IMR-90 (cell line): ENCODE data around the gene ME3. TPM values are rescaled to one million over a fixed set of nuclear protein-coding genes. Genes with fewer than 3 reads are reported as not detected.

ENCODE experiments used
- ATAC-seq: fragments of 200-7000 bp; cut with Tn5 transposase; 2 replicates; pipeline ENCODE4 v1.9.1; 2020; ENCODE audit warnings: low read depth, mild to moderate bottlenecking, moderate library complexity
- BruUV-seq: library from RNA; stranded (reverse); fragments of 400-500 nt; replicated peaks from 2 replicates; lab custom pipeline; 2021; lab: Mats Ljungman, UMichigan
- CTCF ChIA-PET: fragments of 300-600 bp; formaldehyde crosslinking; extraction: SDS; loops from one replicate; lab custom pipeline; 2021; ENCODE audit warnings: antibody characterized with exemption; lab: Yijun Ruan, JAX
- POLR2A ChIA-PET: fragments of 300-600 bp; sonication (Branson Sonifier 250); formaldehyde crosslinking; loops from one replicate; lab custom pipeline; 2022; ENCODE audit warnings: antibody characterized with exemption; ENCODE audit not compliant: unreplicated experiment; lab: Charles Lee
- DNase-seq: peaks from one replicate; pipeline ENCODE4 v3.0.0; 2013
- H2AFZ ChIP-seq: replicated peaks from 2 replicates; pipeline ENCODE3; 2013; ENCODE audit warnings: low read length, mild to moderate bottlenecking; ENCODE audit not compliant: poor library complexity
- H2AK5ac ChIP-seq: 2 replicates; pipeline ENCODE4 v1.6.1; 2013; ENCODE audit warnings: low read depth, low read length, inconsistent platforms
- H2AK9ac ChIP-seq: replicated peaks from 2 replicates; pipeline ENCODE3; 2013; ENCODE audit warnings: mild to moderate bottlenecking, low read depth, low read length, moderate library complexity; ENCODE audit not compliant: poor library complexity
- H2BK120ac ChIP-seq: 2 replicates; pipeline ENCODE4 v1.6.1; 2013; ENCODE audit warnings: low read depth, low read length, inconsistent platforms
- H2BK15ac ChIP-seq: 3 replicates; pipeline ENCODE4 v1.6.1; 2013; ENCODE audit warnings: low read depth, low read length, inconsistent platforms
- H2BK20ac ChIP-seq: 2 replicates; pipeline ENCODE4 v1.6.1; 2013; ENCODE audit warnings: low read depth, mild to moderate bottlenecking, inconsistent platforms, low read length, moderate library complexity
- H2BK5ac ChIP-seq: 2 replicates; pipeline ENCODE4 v1.6.1; 2013; ENCODE audit warnings: mild to moderate bottlenecking, low read depth, low read length, inconsistent platforms; ENCODE audit not compliant: poor library complexity, severe bottlenecking
- H3K14ac ChIP-seq: replicated peaks from 2 replicates; pipeline ENCODE4 v1.6.1; 2013; ENCODE audit warnings: low read depth, low read length, inconsistent platforms
- H3K18ac ChIP-seq: 2 replicates; pipeline ENCODE4 v1.6.1; 2013; ENCODE audit warnings: low read depth, low read length, control low read depth
- H3K23ac ChIP-seq: 2 replicates; pipeline ENCODE4 v1.6.1; 2013; ENCODE audit warnings: low read depth, low read length, inconsistent platforms
- H3K27ac ChIP-seq: 2 replicates; pipeline ENCODE4 v1.5.1; 2013; ENCODE audit warnings: mild to moderate bottlenecking, control low read depth, low read length; ENCODE audit not compliant: insufficient read depth
- H3K27me3 ChIP-seq: 2 replicates; pipeline ENCODE4 v1.6.1; 2013; ENCODE audit warnings: low read length; ENCODE audit not compliant: control insufficient read depth, insufficient read depth
- H3K36me3 ChIP-seq: 2 replicates; pipeline ENCODE4 v1.6.1; 2013; ENCODE audit warnings: low read length, mixed read lengths; ENCODE audit not compliant: control insufficient read depth, insufficient read depth
- H3K4ac ChIP-seq: 2 replicates; pipeline ENCODE4 v1.6.1; 2013; ENCODE audit warnings: low read depth, low read length, inconsistent platforms
- H3K4me1 ChIP-seq: 2 replicates; pipeline ENCODE4 v1.6.1; 2013; ENCODE audit warnings: low read length, mixed read lengths; ENCODE audit not compliant: control insufficient read depth, insufficient read depth
- H3K4me2 ChIP-seq: 2 replicates; pipeline ENCODE4 v1.6.1; 2013; ENCODE audit warnings: low read depth, mild to moderate bottlenecking, control low read depth, low read length, moderate library complexity
- H3K4me3 ChIP-seq: 2 replicates; pipeline ENCODE4 v1.5.1; 2013; ENCODE audit warnings: low read depth, mild to moderate bottlenecking, control low read depth, low read length, moderate library complexity; ENCODE audit not compliant: insufficient read depth
- H3K56ac ChIP-seq: 2 replicates; pipeline ENCODE4 v1.6.1; 2013; ENCODE audit warnings: low read length, inconsistent platforms; ENCODE audit not compliant: insufficient read depth; ENCODE audit errors: extremely low read depth
- H3K79me1 ChIP-seq, 2 experiments: 2 replicates each; pipeline ENCODE4 v1.6.1; 2013; ENCODE audit warnings: low read length in 2 of 2, inconsistent platforms in 1 of 2, low read depth in 1 of 2
- H3K9ac ChIP-seq: 2 replicates; pipeline ENCODE4 v1.6.1; 2013; ENCODE audit warnings: low read depth, low read length, control low read depth
- H3K9me1 ChIP-seq: 2 replicates; pipeline ENCODE4 v1.6.1; 2013; ENCODE audit warnings: low read length, inconsistent platforms; ENCODE audit not compliant: insufficient read depth
- H3K9me3 ChIP-seq: 2 replicates; pipeline ENCODE4 v1.6.1; 2013; ENCODE audit warnings: low read length; ENCODE audit not compliant: control insufficient read depth, insufficient read depth
- H4K20me1 ChIP-seq: 2 replicates; pipeline ENCODE4 v1.6.1; 2013; ENCODE audit warnings: low read length, inconsistent platforms; ENCODE audit not compliant: insufficient read depth
- H4K5ac ChIP-seq: 2 replicates; pipeline ENCODE4 v1.6.1; 2013; ENCODE audit warnings: mild to moderate bottlenecking, low read depth, low read length, control low read depth
- H4K8ac ChIP-seq, 2 experiments: 2 replicates each; pipeline ENCODE4 v1.6.1; 2013; ENCODE audit warnings: low read depth in 2 of 2, low read length in 2 of 2, control low read depth in 1 of 2, inconsistent platforms in 1 of 2
- H4K91ac ChIP-seq: 2 replicates; pipeline ENCODE4 v1.6.1; 2013; ENCODE audit warnings: low read depth, low read length, inconsistent platforms; ENCODE audit not compliant: insufficient read depth
- CTCF ChIP-seq: conservative IDR thresholded peaks from 2 replicates; pipeline ENCODE4 v1.5.1; 2012; ENCODE audit warnings: mild to moderate bottlenecking, low read depth, low read length, improper control_type of control experiment
- MAZ ChIP-seq: IDR thresholded peaks from 2 replicates; pipeline ENCODE4 v1.6.1; 2012; ENCODE audit warnings: low read depth, mild to moderate bottlenecking, low read length, improper control_type of control experiment, moderate library complexity, borderline replicate concordance
- NFE2L2 ChIP-seq: fragments of 150-350 bp; IDR thresholded peaks from 2 replicates; pipeline ENCODE4 v1.6.1; 2016; ENCODE audit warnings: low read depth, mild to moderate bottlenecking, low read length
- SMC3 ChIP-seq: fragments of 150-350 bp; IDR thresholded peaks from 2 replicates; pipeline ENCODE4 v1.6.1; 2016; ENCODE audit warnings: low read depth, mild to moderate bottlenecking, antibody characterized with exemption, low read length, moderate library complexity
- WGBS, 2 experiments: methylation state at CpG; one replicate each; pipeline versions ENCODE4 v1.1.5 to v1.1.7; 2013; ENCODE audit warnings: missing lambda C conversion rate in 2 of 2; ENCODE audit not compliant: insufficient read length in 1 of 2; ENCODE audit errors: extremely low coverage in 2 of 2; 5-methylcytosine and 5-hydroxymethylcytosine counted together
- dilution Hi-C: fragments of 300-500 bp; cut with HindIII; formaldehyde crosslinking; loops from one replicate; pipeline ENCODE4 v1.14.3; 2018; ENCODE audit warnings: low sequenced_read_pairs; ENCODE audit not compliant: unreplicated experiment
- in situ Hi-C: fragments of 300-500 bp; cut with MboI; formaldehyde crosslinking; loops from 3 replicates; pipeline ENCODE4 v1.14.3; 2019; ENCODE audit warnings: low sequenced_read_pairs, inconsistent platforms, mixed read lengths
- intact Hi-C: fragments of 100-400 bp; cut with micrococcal nuclease; formaldehyde crosslinking; loops from 2 replicates; pipeline ENCODE4 v1.10.0; 2022
- polyA plus RNA-seq, 3 experiments: library from polyadenylated mRNA; depleted of rRNA; stranded (reverse); fragments of >200 nt; gene quantifications; 2 replicates each; pipeline ENCODE4 v1.2.3, GENCODE V29; 2012; ENCODE audit warnings: low replicate concordance in 1 of 3
- total RNA-seq: library from RNA; depleted of rRNA; stranded (reverse); fragments of >200 nt; gene quantifications from 2 replicates; pipeline ENCODE4 v1.2.3, GENCODE V29; 2012

Gene ME3
- total and polyA plus RNA-seq, 2 of the 4 experiments (the other 2 are of a cell fraction) = 7.8 to 9.0 TPM

DNA sequence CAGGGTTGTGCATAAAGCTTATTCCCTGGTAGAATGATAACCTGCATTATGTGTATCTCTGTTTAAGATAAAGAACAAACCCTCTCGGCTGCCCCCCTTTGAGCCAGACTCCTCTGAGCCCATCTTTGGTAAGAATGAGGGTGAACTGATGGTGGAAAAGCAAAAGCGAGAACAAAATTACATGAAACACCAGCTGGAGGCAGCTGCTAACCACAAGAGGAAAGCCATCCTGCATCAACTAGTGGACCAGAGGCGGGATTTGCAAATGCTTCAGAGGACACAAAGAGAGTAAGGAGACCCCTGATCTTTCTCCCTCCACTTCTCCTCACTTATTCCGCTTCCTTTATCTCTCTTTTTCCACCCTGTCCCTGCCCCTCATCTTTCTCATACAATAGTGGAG, 257.4 kb downstream of the ME3 start:
- Histone ChIP-seq H3K9me1 (no peaks in the 10 kb centered on the region; the same call in 1 of the 2 replicates), H3K14ac (no peak overlapping the region), H3K4ac (no peak overlapping the region), H4K91ac (no peak overlapping the region), H2AK5ac (no peak overlapping the region), H4K5ac (no peak overlapping the region), H3K9me3 (no peaks in the 10 kb centered on the region), H3K9ac (no peak overlapping the region), H3K4me1 (peaks cover 4% of the 10 kb centered on the region), H2BK5ac (no peak overlapping the region), H3K27me3 (no peaks in the 10 kb centered on the region), H3K4me3 (no peak overlapping the region), H3K18ac (no peak overlapping the region), H3K36me3 (no peaks in the 10 kb centered on the region), H2BK15ac (no peak overlapping the region), H3K27ac (no peak overlapping the region), H3K4me2 (no peak overlapping the region), H2AFZ (no peak overlapping the region), H3K56ac (no peak overlapping the region), H2BK20ac (no peak overlapping the region), H2BK120ac (no peak overlapping the region), H3K23ac (no peak overlapping the region), H4K8ac (no peak overlapping the region), H4K20me1 (no peaks in the 10 kb centered on the region), H3K79me1 (no peaks in the 10 kb centered on the region), H2AK9ac (no peak overlapping the region)
- 100% methylated on average over 1 of the region's 4 CpGs; no CpG with 5 or more reads in 1 of the 2 experiments for WGBS, 2 experiments
- in situ Hi-C loops (loop anchor here (5.0 kb wide), 1 partner anchor 53 kb away; no protein-coding TSS in a partner anchor), dilution Hi-C loops (no loop called here), intact Hi-C loops (no loop called here)
- TF ChIP-seq SMC3 = no peak
- TF ChIP-seq CTCF = no peak
- no peak for TF ChIP-seq NFE2L2
- TF ChIP-seq MAZ = no peak
- POLR2A ChIA-PET = no interaction called here
- CTCF ChIA-PET = interaction anchor here (0.9 kb wide), 1 partner anchor 52 kb away, joined by 3 read pairs; no protein-coding TSS in a partner anchor
- ATAC-seq (no peak), DNase-seq (no peak)
- BruUV-seq = no TSS peak
